ENCODE results near the gene JMJD1C.

- TF ChIP-seq POLR2A (IDR thresholded peaks at IDR 0.05) (no peak), CTCF (IDR thresholded peaks at IDR 0.05) (peak; percentile 77 to 93 (median 86))
These were observed 299.0 kb downstream of the JMJD1C start for GRCh38 chr10:63166742-63167258.
